Measurements from ENCODE around the gene KRT13.

KRT13 gene

DNA sequence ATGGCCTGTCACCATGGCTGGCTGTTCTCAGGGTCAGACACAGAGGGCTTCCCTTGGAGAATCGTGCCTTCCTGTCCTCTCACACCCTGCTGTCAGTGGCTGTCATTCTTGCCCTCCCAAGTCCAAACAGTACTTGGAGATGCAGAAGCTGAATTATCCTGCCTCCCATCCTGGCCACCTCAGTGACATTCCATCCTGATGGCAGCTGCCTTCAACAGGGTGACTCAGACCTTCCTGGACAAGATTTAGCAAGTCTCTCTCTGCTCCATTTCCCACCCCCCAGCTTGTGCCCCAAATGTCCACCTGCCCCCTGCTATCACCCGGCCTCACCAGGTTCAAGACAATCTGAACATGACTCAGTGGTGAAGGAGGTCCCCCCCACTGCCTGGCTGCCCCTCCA, 10.9 kb downstream of the KRT13 start:
- no peak for DNase-seq (ENCODE audit: extremely low read depth, low read depth)
- no peak overlapping the region for H3K4me3 ChIP-seq (replicated peaks; ENCODE audit: low read depth, low read length)
- no peak for TF ChIP-seq CTCF (IDR thresholded peaks at IDR 0.05; ENCODE audit: low read depth, low read length, missing control alignments)

- TF ChIP-seq CTCF (IDR thresholded peaks at IDR 0.05; ENCODE audit: low read depth, low read length, missing control alignments): no peak
- no peak overlapping the region for H3K4me3 ChIP-seq (replicated peaks; ENCODE audit: low read depth, low read length)
- no peak for DNase-seq (ENCODE audit: extremely low read depth, low read depth)
Observed at GRCh38 chr17:41492771-41493170, 12.6 kb downstream of the KRT13 start.

DNA sequence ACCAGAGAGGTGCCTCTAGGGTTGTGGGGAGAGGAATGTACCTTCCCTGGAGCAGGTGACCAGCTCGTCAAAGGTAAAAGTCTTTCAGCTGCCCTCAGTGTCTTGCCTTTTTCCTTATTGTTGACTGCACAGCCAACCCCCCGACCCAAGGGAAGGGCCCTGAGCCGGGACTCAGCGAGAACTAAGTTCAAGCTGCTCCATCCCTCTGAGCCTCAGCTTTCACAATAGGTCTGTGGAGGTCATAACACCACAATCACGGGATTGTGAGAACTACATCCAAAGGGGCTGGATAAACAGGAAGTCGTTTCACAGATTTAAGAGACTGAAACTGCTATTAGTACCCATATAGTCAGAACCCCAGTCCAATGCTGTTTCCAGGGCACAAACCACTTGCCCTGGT, 13.1 kb downstream of the KRT13 start:
- no peak overlapping the region for H3K4me3 ChIP-seq (replicated peaks; ENCODE audit: low read depth, low read length)
- DNase-seq (ENCODE audit: extremely low read depth, low read depth): no peak
- no peak for TF ChIP-seq CTCF (IDR thresholded peaks at IDR 0.05; ENCODE audit: low read depth, low read length, missing control alignments)

DNA sequence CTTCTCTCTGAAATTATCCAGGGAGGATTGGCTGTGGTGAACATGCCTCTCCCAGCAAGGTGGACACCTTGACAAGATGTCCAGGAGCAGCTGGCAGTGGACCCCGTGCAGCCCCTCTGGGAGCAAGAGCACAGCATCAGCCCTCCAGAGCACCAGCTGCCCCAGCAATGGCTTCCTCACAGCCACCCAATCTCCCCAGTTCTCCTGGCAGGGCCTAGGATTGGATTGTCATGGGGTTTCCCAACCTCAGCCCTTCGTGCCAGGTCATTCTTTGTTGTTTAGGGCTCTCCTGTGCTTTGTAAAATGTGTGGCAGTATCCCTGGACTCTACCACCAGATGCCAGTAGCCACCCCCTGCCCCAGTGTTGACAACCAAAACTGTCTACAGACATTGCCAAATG, 13.9 kb downstream of the KRT13 start:
- no peak for DNase-seq (ENCODE audit: extremely low read depth, low read depth)
- TF ChIP-seq CTCF (IDR thresholded peaks at IDR 0.05; ENCODE audit: low read depth, low read length, missing control alignments): no peak
- H3K4me3 ChIP-seq (replicated peaks; ENCODE audit: low read depth, low read length): no peak overlapping the region

DNA sequence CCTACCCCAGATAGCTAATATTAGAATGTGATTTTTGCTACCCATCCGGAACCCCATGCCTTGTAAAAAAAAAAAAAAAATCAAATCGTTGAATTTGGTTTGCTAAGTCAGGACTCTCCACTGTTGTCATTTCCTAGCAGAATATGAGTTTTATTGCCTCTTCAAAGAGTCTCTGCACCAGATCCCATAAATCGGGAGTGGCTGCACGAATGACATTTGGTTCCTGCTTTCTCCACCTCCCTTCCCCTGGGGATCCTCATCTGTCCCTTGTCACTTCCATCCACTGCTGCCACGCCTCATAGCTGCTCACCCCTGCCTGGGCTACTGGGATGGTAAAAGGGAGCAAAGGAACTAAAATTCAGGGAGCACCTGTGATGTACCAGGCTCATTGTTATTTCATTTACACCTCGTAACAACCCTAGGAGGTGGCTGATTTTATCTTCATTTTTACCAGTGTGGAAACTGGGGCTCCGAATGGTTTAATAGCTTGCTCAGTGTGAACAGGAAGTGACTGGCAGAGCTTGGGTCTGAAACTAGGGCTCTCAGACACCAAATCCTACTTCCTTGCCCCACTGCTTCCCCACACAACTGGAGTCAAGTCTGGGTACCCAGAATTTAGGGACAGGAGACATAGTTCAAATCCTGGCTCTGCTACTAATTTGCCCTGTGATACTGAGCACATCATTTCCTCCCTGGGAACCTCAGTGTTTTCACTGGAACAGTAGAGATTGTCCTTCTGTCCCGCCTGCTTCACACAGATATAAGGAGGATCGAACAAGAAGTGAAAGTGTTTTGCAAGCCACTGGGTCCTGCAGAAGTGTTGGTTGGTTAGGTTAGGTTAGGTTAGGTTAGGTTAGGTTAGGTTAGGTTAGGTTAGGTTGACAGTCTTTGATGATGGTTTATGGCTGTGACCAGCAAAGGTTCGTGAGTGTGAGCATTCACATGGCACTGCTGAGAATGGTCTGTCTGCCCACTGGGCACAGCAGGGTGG, 15.1 kb downstream of the KRT13 start:
- TF ChIP-seq CTCF (IDR thresholded peaks at IDR 0.05; ENCODE audit: low read depth, low read length, missing control alignments): no peak
- H3K4me3 ChIP-seq (replicated peaks; ENCODE audit: low read depth, low read length): no peak overlapping the region
- no peak for DNase-seq (ENCODE audit: extremely low read depth, low read depth)

DNA sequence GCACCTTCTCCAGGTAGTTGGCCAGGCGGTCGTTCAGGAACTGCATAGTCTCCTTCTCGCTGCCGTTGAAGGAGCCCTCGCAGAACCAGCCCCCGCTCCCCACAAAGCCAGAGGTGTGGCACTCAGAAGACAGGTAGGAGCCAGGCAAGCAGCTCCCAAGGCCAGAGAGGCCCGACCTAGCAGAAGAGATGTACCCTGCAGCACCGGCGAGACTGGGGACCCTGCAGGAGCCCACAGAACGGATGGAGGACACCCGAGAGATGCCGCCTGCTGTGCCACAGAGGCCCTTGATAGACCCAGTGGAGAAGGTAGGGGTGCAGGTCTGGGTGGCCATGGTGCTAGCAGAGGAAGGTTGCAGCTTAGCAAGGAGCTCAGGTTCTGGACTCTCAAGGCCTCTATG, 15.9 kb downstream of the KRT13 start, which contains the start of gene KRT36:
Gene KRT36, minus strand, starts transcription at position 380 of the 400 bp plus-strand sequence. Its CDS starts 46 bp downstream, at position 334.
- no peak for TF ChIP-seq CTCF (IDR thresholded peaks at IDR 0.05; ENCODE audit: low read depth, low read length, missing control alignments)
- no peak for DNase-seq (ENCODE audit: extremely low read depth, low read depth)
- H3K4me3 ChIP-seq (replicated peaks; ENCODE audit: low read depth, low read length): no peak within 1 kb of the TSS

Measured in HFF-Myc (cell line).